H1 (cell line): Measurements from ENCODE around the gene IRF7. TPM values are rescaled to one million over a fixed set of nuclear protein-coding genes. Genes with fewer than 3 reads are reported as not detected.

Experiments used
- CTCF ChIA-PET: fragments of 300-600 bp; sonication (Branson Sonifier 250); formaldehyde crosslinking; loops from one replicate; lab custom pipeline; 2021; ENCODE audit not compliant: partially characterized antibody; lab: Charles Lee
- POLR2A ChIA-PET: fragments of 300-600 bp; sonication (Branson Sonifier 250); formaldehyde crosslinking; loops from one replicate; lab custom pipeline; 2021; ENCODE audit warnings: inconsistent platforms; ENCODE audit not compliant: partially characterized antibody; lab: Charles Lee
- DNase-seq, 2 experiments: peaks; one replicate each; pipeline versions ENCODE4 v3.0.0 to v3.0.0-alpha.2; 2010 to 2022; ENCODE audit warnings: low spot score in 2 of 2, low read depth in 1 of 2, mixed read lengths in 1 of 2
- FAIRE-seq: peaks from 2 replicates; lab custom pipeline; 2011; peaks lifted over from hg19 to GRCh38; lab: Jason Lieb, UNC
- H2AFZ ChIP-seq: 2 replicates; pipeline ENCODE4 v1.8.1; 2012; ENCODE audit warnings: low read length, inconsistent platforms
- H2AK5ac ChIP-seq: 2 replicates; pipeline ENCODE4 v1.6.1; 2013; ENCODE audit warnings: low read depth, low read length
- H2BK120ac ChIP-seq: replicated peaks from 2 replicates; pipeline ENCODE3; 2013; ENCODE audit warnings: low read depth, low read length, inconsistent platforms
- H2BK12ac ChIP-seq: 2 replicates; pipeline ENCODE4 v1.6.1; 2013; ENCODE audit warnings: low read depth, low read length
- H2BK15ac ChIP-seq: 2 replicates; pipeline ENCODE4 v1.6.1; 2013; ENCODE audit warnings: low read length
- H2BK20ac ChIP-seq: 2 replicates; pipeline ENCODE4 v1.6.1; 2013; ENCODE audit warnings: low read length
- H2BK5ac ChIP-seq: 2 replicates; pipeline ENCODE4 v1.6.1; 2013; ENCODE audit warnings: low read depth, low read length
- H3K14ac ChIP-seq: 2 replicates; pipeline ENCODE4 v1.6.1; 2013; ENCODE audit warnings: inconsistent platforms; ENCODE audit not compliant: insufficient read length
- H3K18ac ChIP-seq: 2 replicates; pipeline ENCODE4 v1.6.1; 2013; ENCODE audit warnings: low read length; ENCODE audit errors: extremely low read depth
- H3K23ac ChIP-seq: 2 replicates; pipeline ENCODE4 v1.6.1; 2013; ENCODE audit warnings: inconsistent platforms; ENCODE audit not compliant: insufficient read length
- H3K23me2 ChIP-seq: 2 replicates; pipeline ENCODE4 v1.6.1; 2013; ENCODE audit warnings: low read depth, low read length
- H3K27ac ChIP-seq: 2 replicates; pipeline ENCODE4 v1.6.1; 2011; ENCODE audit warnings: low read depth, low read length, inconsistent platforms
- H3K27me3 ChIP-seq, 4 experiments: replicated peaks in 1 of 4; 1 replicate in 1 of 4; 2 replicates in 3 of 4; pipeline versions ENCODE4 v1.6.1 to v1.8.1; 2011 to 2013; ENCODE audit warnings: low read length in 3 of 4, mild to moderate bottlenecking in 3 of 4, inconsistent platforms in 2 of 4, mixed read lengths in 2 of 4, moderate library complexity in 1 of 4; ENCODE audit not compliant: control insufficient read depth in 3 of 4, insufficient read depth in 3 of 4; ENCODE audit errors: extremely low read depth in 1 of 4
- H3K36me3 ChIP-seq, 4 experiments: 2 replicates each; pipeline versions ENCODE4 v1.6.1 to v1.8.1; 2011 to 2013; ENCODE audit warnings: mild to moderate bottlenecking in 4 of 4, low read length in 3 of 4, moderate library complexity in 2 of 4, control low read depth in 1 of 4, inconsistent platforms in 1 of 4; ENCODE audit not compliant: insufficient read depth in 4 of 4, control insufficient read depth in 2 of 4
- H3K4ac ChIP-seq: replicated peaks from 2 replicates; pipeline ENCODE3; 2013; ENCODE audit warnings: low read length, low read depth, mixed read lengths, inconsistent platforms; ENCODE audit not compliant: insufficient read length
- H3K4me1 ChIP-seq, 4 experiments: replicated peaks in 1 of 4; 1 replicate in 1 of 4; 2 replicates in 3 of 4; pipeline versions ENCODE4 v1.6.1 to v1.8.1; 2011 to 2013; ENCODE audit warnings: low read length in 3 of 4, inconsistent platforms in 2 of 4, mixed read lengths in 1 of 4; ENCODE audit not compliant: insufficient read depth in 4 of 4, control insufficient read depth in 3 of 4
- H3K4me2 ChIP-seq, 2 experiments: 2 replicates each; pipeline versions ENCODE4 v1.6.1 to v1.8.1; 2011 to 2013; ENCODE audit warnings: low read depth in 2 of 2, low read length in 2 of 2, control low read depth in 1 of 2, inconsistent platforms in 1 of 2, mild to moderate bottlenecking in 1 of 2; ENCODE audit not compliant: insufficient read depth in 1 of 2
- H3K4me3 ChIP-seq, 4 experiments: fragments of 200-600, 300-600 bp in 1 of 4; sonication (generic), shearing (Covaris generic), sonication (Bioruptor Twin) in 1 of 4; 2 replicates each; pipeline versions ENCODE4 v1.5.1 to v1.8.1; 2011 to 2016; ENCODE audit warnings: low read length in 4 of 4, low read depth in 3 of 4, control low read depth in 2 of 4, inconsistent platforms in 2 of 4, mild to moderate bottlenecking in 2 of 4, mixed read lengths in 1 of 4, moderate library complexity in 1 of 4; ENCODE audit not compliant: insufficient read depth in 2 of 4; ENCODE audit errors: extremely low read depth in 1 of 4
- H3K56ac ChIP-seq: replicated peaks from 2 replicates; pipeline ENCODE3; 2013; ENCODE audit warnings: low read depth, mild to moderate bottlenecking, mixed read lengths, low read length, inconsistent platforms; ENCODE audit not compliant: insufficient read length
- H3K79me1 ChIP-seq: 2 replicates; pipeline ENCODE4 v1.6.1; 2013; ENCODE audit warnings: low read depth, low read length, control low read depth
- H3K79me2 ChIP-seq, 2 experiments: 2 replicates each; pipeline versions ENCODE4 v1.6.1 to v1.8.1; 2012 to 2013; ENCODE audit warnings: low read length in 2 of 2, mild to moderate bottlenecking in 2 of 2, inconsistent platforms in 1 of 2; ENCODE audit not compliant: insufficient read depth in 2 of 2, control insufficient read depth in 1 of 2
- H3K9ac ChIP-seq, 4 experiments: replicated peaks in 1 of 4; 1 replicate in 1 of 4; 2 replicates in 3 of 4; pipeline versions ENCODE4 v1.6.1 to v1.8.1; 2011 to 2013; ENCODE audit warnings: low read depth in 3 of 4, low read length in 3 of 4, control low read depth in 2 of 4, mild to moderate bottlenecking in 2 of 4, moderate library complexity in 2 of 4, inconsistent platforms in 1 of 4; ENCODE audit errors: extremely low read depth in 1 of 4
- H3K9me3 ChIP-seq, 2 experiments: 2 replicates each; pipeline versions ENCODE4 v1.6.1 to v1.8.1; 2012 to 2013; ENCODE audit warnings: mild to moderate bottlenecking in 2 of 2, moderate library complexity in 2 of 2, control low read depth in 1 of 2, inconsistent platforms in 1 of 2, low read depth in 1 of 2, low read length in 1 of 2, mixed read lengths in 1 of 2; ENCODE audit not compliant: insufficient read depth in 2 of 2
- H4K20me1 ChIP-seq, 2 experiments: replicated peaks in 1 of 2; 2 replicates each; pipeline versions ENCODE3 to v1.8.1; 2011 to 2013; ENCODE audit warnings: inconsistent platforms in 2 of 2, low read length in 2 of 2, mild to moderate bottlenecking in 1 of 2; ENCODE audit not compliant: insufficient read depth in 2 of 2, control insufficient read depth in 1 of 2
- H4K5ac ChIP-seq: 2 replicates; pipeline ENCODE4 v1.6.1; 2013; ENCODE audit warnings: low read length, low read depth, mixed read lengths, inconsistent platforms; ENCODE audit not compliant: insufficient read length
- H4K8ac ChIP-seq: 2 replicates; pipeline ENCODE4 v1.8.0; 2013; ENCODE audit warnings: mild to moderate bottlenecking, moderate library complexity, low read length, inconsistent platforms; ENCODE audit not compliant: insufficient read depth; ENCODE audit errors: extremely low read depth
- H4K91ac ChIP-seq: replicated peaks from 2 replicates; pipeline ENCODE3; 2013; ENCODE audit warnings: low read length, mixed read lengths, inconsistent platforms; ENCODE audit not compliant: insufficient read length
- CEBPB ChIP-seq: IDR thresholded peaks from 2 replicates; pipeline ENCODE4 v1.6.1; 2012; ENCODE audit warnings: low read depth, low read length
- MAFK ChIP-seq: IDR thresholded peaks from 2 replicates; pipeline ENCODE4 v1.6.1; 2012; ENCODE audit warnings: low read depth, mild to moderate bottlenecking, improper control_type of control experiment, low read length
- NRF1 ChIP-seq: IDR thresholded peaks from 2 replicates; pipeline ENCODE4 v1.6.1; 2011; ENCODE audit warnings: mild to moderate bottlenecking, low read depth, low read length, improper control_type of control experiment
- POLR2A ChIP-seq, 2 experiments: IDR thresholded peaks; 1 replicate in 1 of 2; 2 replicates in 1 of 2; pipeline ENCODE4 v1.6.1; 2011; ENCODE audit warnings: low read depth in 2 of 2, low read length in 2 of 2, mild to moderate bottlenecking in 2 of 2; ENCODE audit errors: control extremely low read depth in 1 of 2
- TBP ChIP-seq: IDR thresholded peaks from 2 replicates; pipeline ENCODE4 v1.6.1; 2011; ENCODE audit warnings: low read depth, low read length, improper control_type of control experiment
- WGBS, 2 experiments: shearing (Covaris generic) in 1 of 2; methylation state at CpG; one replicate each; pipeline versions ENCODE4 v1.1.6 to v1.1.7; 2013 to 2015; ENCODE audit warnings: low lambda C conversion rate in 2 of 2, mixed read lengths in 2 of 2, inconsistent platforms in 1 of 2, low coverage in 1 of 2, missing lambda C conversion rate in 1 of 2; ENCODE audit not compliant: insufficient replicate concordance in 2 of 2, insufficient coverage in 1 of 2, insufficient read length in 1 of 2; ENCODE audit errors: extremely low coverage in 1 of 2, missing lambda C conversion rate in 1 of 2; 5-methylcytosine and 5-hydroxymethylcytosine counted together
- polyA plus RNA-seq, 7 experiments: library from polyadenylated mRNA; depleted of rRNA in 3 of 7; stranded (reverse) in 5 of 7; unstranded in 2 of 7; fragments of >200 nt in 5 of 7; fragments of 200-250 nt in 2 of 7; gene quantifications; 1 replicate in 5 of 7; 2 replicates in 1 of 7; 4 replicates in 1 of 7; pipeline versions ENCODE4 v1.2.1 to v1.2.3, GENCODE V29; 2011 to 2013; ENCODE audit warnings: missing spikeins in 2 of 7, mixed read lengths in 2 of 7
- total RNA-seq: library from RNA; stranded (reverse); fragmentation: NEBNext Ultra II Directional; extraction: Animal tissue kit (Norgen Biotek cat#: 25700); gene quantifications from 2 replicates; pipeline ENCODE4 v1.2.1, GENCODE V29; 2021
- TF ChIP-seq, protein P1 (sequence below), 3 experiments: IDR thresholded peaks; 1 replicate in 2 of 3; 2 replicates in 1 of 3; pipeline versions ENCODE4 v1.5.1 to v1.6.1; 2011; ENCODE audit warnings: low read length in 3 of 3, mild to moderate bottlenecking in 3 of 3, inconsistent platforms in 2 of 3, low read depth in 1 of 3, moderate library complexity in 1 of 3; ENCODE audit not compliant: insufficient read depth in 1 of 3; ENCODE audit errors: control extremely low read depth in 1 of 3

IRF7 gene
- total and polyA plus RNA-seq, 2 of the 8 experiments (the other 6 are each of a cell fraction or from before 2014, with no cell fraction given) = 9.1 to 9.6 TPM

DNA sequence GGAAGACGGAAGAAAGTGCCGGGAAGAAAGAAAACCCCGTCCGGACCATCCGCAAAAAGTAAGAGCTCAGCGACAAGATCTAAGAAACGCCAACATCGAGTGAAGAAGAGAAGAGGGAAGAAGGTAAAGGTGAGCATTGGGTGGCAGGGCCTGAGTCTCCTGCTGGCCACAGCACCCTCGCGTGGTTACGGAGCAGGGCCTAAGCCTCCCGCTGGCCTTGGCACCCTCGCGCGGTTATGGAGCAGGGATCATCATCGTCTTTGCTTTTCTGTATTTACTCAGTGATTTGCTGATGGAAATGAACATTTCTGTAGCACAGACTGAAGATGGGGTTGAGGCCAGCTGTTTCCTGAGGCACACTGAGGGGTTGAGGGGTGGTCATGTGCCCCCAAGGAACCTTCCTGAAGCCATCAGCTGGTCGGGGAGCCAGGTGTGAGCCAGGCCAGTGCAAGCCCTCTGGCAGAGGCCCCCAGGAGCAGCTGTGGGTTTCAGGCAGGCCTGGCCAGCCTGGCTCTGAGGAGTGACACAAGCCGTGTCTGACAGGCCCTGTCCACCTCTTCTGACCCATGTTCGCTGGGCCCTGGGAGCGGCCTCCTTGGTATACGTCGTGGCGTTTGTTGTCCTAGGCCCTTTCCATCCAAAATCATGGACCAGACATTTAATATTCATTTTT is 14.0 kb downstream of the IRF7 start:
- ChIA-PET CTCF (interaction anchor here (0.6 to 1.4 kb wide), 3 partner anchors 10 to 47 kb away, joined by 3 to 6 read pairs (median 3); no protein-coding TSS in a partner anchor), POLR2A (interaction anchor here (1.0 to 1.5 kb wide), 4 partner anchors 10 to 146 kb away, joined by 3 to 4 read pairs (median 3); partner anchors contain the start of genes IRF7 and TALDO1)
- H3K79me1 ChIP-seq = peaks cover 6% of the 10 kb centered on the region; the same call in 1 of the 2 replicates
- H2BK20ac ChIP-seq = no peak overlapping the region
- H3K23ac ChIP-seq = no peak overlapping the region
- H3K4me1 ChIP-seq = no peaks in the 10 kb centered on the region
- WGBS, 2 experiments = 95% methylated on average over 22 of the region's 23 CpGs; no CpG with 5 or more reads in 1 of the 2 experiments
- H3K14ac ChIP-seq = no peak overlapping the region
- H3K9ac ChIP-seq = no peak overlapping the region
- no peak overlapping the region for H2AFZ ChIP-seq
- no peak overlapping the region for H2BK5ac ChIP-seq
- no peak overlapping the region for H3K27ac ChIP-seq
- peaks cover 29 to 69% (median 54%) of the 10 kb centered on the region in 4 experiments for H3K36me3 ChIP-seq
- H4K20me1 ChIP-seq = peaks cover 0 to 19% of the 10 kb centered on the region in 2 experiments
- H3K4me2 ChIP-seq = no peak overlapping the region
- no peaks in the 10 kb centered on the region for H3K23me2 ChIP-seq
- H2BK120ac ChIP-seq = no peak overlapping the region
- H3K56ac ChIP-seq = no peak overlapping the region
- no peak overlapping the region for H4K8ac ChIP-seq
- no peak for DNase-seq
- no peak overlapping the region for H2BK15ac ChIP-seq
- H3K4me3 ChIP-seq = no peak overlapping the region
- no peaks in the 10 kb centered on the region for H3K27me3 ChIP-seq
- no peak overlapping the region for H3K18ac ChIP-seq
- no peak for TF ChIP-seq CEBPB
- no peak for TF ChIP-seq TBP
- TF ChIP-seq, protein P1, sequence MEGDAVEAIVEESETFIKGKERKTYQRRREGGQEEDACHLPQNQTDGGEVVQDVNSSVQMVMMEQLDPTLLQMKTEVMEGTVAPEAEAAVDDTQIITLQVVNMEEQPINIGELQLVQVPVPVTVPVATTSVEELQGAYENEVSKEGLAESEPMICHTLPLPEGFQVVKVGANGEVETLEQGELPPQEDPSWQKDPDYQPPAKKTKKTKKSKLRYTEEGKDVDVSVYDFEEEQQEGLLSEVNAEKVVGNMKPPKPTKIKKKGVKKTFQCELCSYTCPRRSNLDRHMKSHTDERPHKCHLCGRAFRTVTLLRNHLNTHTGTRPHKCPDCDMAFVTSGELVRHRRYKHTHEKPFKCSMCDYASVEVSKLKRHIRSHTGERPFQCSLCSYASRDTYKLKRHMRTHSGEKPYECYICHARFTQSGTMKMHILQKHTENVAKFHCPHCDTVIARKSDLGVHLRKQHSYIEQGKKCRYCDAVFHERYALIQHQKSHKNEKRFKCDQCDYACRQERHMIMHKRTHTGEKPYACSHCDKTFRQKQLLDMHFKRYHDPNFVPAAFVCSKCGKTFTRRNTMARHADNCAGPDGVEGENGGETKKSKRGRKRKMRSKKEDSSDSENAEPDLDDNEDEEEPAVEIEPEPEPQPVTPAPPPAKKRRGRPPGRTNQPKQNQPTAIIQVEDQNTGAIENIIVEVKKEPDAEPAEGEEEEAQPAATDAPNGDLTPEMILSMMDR (IDR thresholded peaks at IDR 0.05; ENCODE audit: control extremely low read depth in 1 of 3, insufficient read depth in 1 of 3, low read depth in 1 of 3, low read length in 3 of 3) = no peak
- no peak for TF ChIP-seq MAFK
- no peak for TF ChIP-seq POLR2A (IDR thresholded peaks at IDR 0.05; ENCODE audit: control extremely low read depth in 1 of 2, low read depth in 2 of 2, low read length in 2 of 2)
- no peak for TF ChIP-seq NRF1
- no peak overlapping the region for H4K5ac ChIP-seq
- no peak overlapping the region for H2AK5ac ChIP-seq
- no peaks in the 10 kb centered on the region for H3K79me2 ChIP-seq
- FAIRE-seq = no peak
- H3K4ac ChIP-seq = no peak overlapping the region
- H3K9me3 ChIP-seq = no peaks in the 10 kb centered on the region
- H4K91ac ChIP-seq = no peak overlapping the region
- no peak overlapping the region for H2BK12ac ChIP-seq
